Bronchial epithelial cell (primary cell): ENCODE results near the gene FLRT2. TPM values are rescaled to one million over a fixed set of nuclear protein-coding genes. Genes with fewer than 3 reads are reported as not detected.

Source experiments
- DNase-seq: peaks from one replicate; pipeline ENCODE4 v3.0.0-alpha.2; 2010; ENCODE audit warnings: low read depth
- FAIRE-seq: peaks from 2 replicates; lab custom pipeline; 2011; peaks lifted over from hg19 to GRCh38; lab: Jason Lieb, UNC
- H3K27me3 ChIP-seq: 2 replicates; pipeline ENCODE4 v1.5.1; 2011; ENCODE audit warnings: low read length; ENCODE audit not compliant: control insufficient read depth, insufficient read depth
- H3K36me3 ChIP-seq: 2 replicates; pipeline ENCODE4 v1.5.1; 2011; ENCODE audit warnings: low read length; ENCODE audit not compliant: control insufficient read depth, insufficient read depth
- H3K4me3 ChIP-seq: 2 replicates; pipeline ENCODE4 v1.5.1; 2011; ENCODE audit warnings: mild to moderate bottlenecking, low read depth, low read length, control low read depth
- CTCF ChIP-seq: IDR thresholded peaks from 2 replicates; pipeline ENCODE4 v1.5.1; 2011; ENCODE audit warnings: mild to moderate bottlenecking, moderate library complexity, low read length, control low read depth, inconsistent platforms; ENCODE audit not compliant: insufficient read depth, severe bottlenecking
- total RNA-seq: library from RNA; depleted of rRNA; stranded (reverse); fragments of >200 nt; gene quantifications from 2 replicates; pipeline ENCODE4 v1.2.1, GENCODE V29; 2014

The FLRT2 gene
- total RNA-seq, 1 donor from 2014 or later: 7.1 TPM

DNA sequence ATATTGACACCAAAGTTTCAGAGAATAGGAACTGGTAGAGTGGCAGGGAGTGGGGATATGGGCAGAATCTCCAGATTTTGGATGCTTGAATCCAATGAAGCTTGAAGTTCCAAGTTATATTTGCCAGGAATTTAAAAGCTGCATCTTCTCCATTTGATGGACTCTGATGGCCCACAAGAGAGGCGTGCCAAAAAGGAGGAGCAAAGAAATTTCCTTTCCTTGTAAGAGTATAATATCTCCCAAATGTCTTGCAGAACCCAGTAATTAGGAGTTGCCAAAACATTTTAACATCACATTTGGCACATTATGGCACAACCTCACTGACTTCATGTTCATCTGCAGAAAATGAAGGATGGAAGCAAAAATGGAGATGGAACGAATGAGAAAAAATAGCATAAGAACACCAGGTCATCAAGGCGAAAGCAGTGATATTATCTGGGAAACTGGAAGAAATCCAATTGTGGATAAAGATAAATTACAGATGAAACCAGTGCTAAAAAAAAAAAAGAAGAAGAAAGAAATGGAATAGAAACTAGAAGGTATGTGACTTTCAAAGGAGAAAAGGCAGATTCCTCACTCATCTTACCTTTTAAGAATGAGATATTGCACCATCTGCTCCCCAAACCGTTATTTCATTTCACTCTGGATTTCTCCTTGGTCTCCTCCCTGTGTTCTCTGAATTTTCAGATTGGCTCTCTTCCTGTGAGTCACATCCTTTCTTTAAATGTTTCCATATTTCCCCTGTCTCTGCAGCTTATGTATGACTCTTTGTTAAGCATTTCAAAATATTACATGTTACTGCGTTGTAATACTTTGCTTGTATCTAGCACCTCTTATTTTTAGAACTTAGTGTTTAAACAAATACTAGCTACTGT lies 13.5 kb upstream of the FLRT2 start:
- no peaks in the 10 kb centered on the region for H3K36me3 ChIP-seq
- FAIRE-seq: no peak
- H3K27me3 ChIP-seq: no peaks in the 10 kb centered on the region
- TF ChIP-seq CTCF: no peak
- H3K4me3 ChIP-seq: no peak overlapping the region
- DNase-seq: peak; percentile 87

GRCh38 chr14:85517114-85517688 lies 12.7 kb upstream of the FLRT2 start:
- H3K27me3 ChIP-seq: no peaks in the 10 kb centered on the region
- DNase-seq (no peak), FAIRE-seq (no peak)
- no peak for TF ChIP-seq CTCF
- no peaks in the 10 kb centered on the region for H3K36me3 ChIP-seq
- no peak overlapping the region for H3K4me3 ChIP-seq

DNA sequence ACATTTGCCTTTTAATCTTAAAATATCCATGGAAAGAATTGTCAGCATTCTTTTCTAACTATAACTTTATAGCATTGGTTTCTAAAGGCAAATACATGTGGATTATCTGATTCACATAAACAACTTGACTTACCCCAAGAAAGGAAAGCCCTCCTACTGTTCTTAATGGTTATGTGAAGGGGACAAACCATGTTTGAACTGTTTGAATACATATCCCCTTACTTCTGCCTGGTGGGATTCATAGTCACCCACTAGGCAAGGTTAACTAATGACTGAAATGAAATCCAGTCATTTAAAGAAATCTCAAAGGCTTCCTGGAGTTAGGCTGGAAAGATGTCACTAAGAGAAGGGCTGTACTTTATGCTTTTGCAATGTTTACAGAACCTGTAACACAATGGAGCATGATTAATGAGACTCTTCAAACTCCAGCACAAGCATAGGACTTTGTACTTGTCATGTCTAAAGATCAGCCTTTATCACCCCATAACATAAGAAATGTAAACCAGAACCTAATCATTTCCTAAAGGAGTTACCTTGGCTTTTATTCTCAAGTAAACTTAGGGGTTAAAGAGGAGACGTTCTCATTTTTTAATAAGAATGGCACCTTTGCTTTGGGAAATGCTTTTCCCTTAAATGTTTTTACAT lies 10.2 kb upstream of the FLRT2 start:
- H3K4me3 ChIP-seq: no peak overlapping the region
- FAIRE-seq: no peak
- no peak for DNase-seq
- H3K27me3 ChIP-seq: no peaks in the 10 kb centered on the region
- no peak for TF ChIP-seq CTCF
- no peaks in the 10 kb centered on the region for H3K36me3 ChIP-seq

DNA sequence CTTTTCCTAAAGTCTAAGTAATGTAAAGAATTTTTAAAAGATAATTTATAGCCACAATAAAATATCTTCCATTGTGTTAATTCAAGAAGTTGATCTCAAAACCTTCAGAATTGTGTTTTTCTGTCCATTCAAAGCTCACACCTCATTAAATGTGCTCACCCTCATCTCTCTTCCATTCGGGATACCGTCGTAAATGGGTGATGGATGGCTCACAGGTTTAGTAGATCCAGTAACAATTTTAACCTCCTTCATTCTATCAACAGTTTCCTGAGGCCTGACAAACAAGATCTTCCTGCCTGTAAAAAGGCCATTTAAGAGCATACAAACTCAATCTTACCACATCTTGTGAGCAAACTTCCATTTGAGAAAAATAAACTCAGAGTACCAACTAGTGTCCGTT lies 9.4 kb upstream of the FLRT2 start:
- no peak for FAIRE-seq
- no peak for TF ChIP-seq CTCF
- DNase-seq: no peak
- no peaks in the 10 kb centered on the region for H3K36me3 ChIP-seq
- no peaks in the 10 kb centered on the region for H3K27me3 ChIP-seq
- no peak overlapping the region for H3K4me3 ChIP-seq

DNA sequence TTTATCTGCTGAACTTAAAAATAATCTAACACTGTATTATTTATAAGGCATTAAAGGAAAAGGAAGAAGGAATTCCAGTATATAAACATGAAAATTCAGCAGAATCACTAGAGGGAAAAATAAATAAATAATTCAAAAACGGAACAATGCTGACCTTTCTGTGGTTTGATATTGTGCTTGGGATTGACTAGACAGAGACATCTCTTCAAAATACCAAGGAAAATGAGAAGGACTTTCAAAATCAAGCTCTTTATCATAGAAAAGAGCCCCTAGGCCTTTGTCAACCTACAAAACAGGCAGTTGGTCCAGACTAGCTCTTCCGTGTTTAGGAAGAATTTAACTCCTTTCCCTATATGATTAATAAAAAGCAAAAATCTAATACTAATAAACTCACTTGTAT lies 6.3 kb upstream of the FLRT2 start:
- no peak for TF ChIP-seq CTCF
- Histone ChIP-seq H3K36me3 (no peaks in the 10 kb centered on the region), H3K4me3 (no peak overlapping the region), H3K27me3 (no peaks in the 10 kb centered on the region)
- FAIRE-seq: no peak
- DNase-seq: no peak
